HepG2 (cell line): ENCODE data around the gene PDYN. TPM values are rescaled to one million over a fixed set of nuclear protein-coding genes. Genes with fewer than 3 reads are reported as not detected.

Experiments
- ATAC-seq: fragments of 200-7000 bp; cut with Tn5 transposase; 3 replicates; pipeline ENCODE4 v1.9.1; 2020; ENCODE audit warnings: mild to moderate bottlenecking, moderate library complexity
- BruUV-seq: library from RNA; stranded (reverse); fragments of 400-500 nt; replicated peaks from 2 replicates; lab custom pipeline; 2021; lab: Mats Ljungman, UMichigan
- CTCF ChIA-PET: fragments of 300-600 bp; formaldehyde crosslinking; extraction: SDS; loops from one replicate; lab custom pipeline; 2021; ENCODE audit warnings: low total read pairs, inconsistent platforms, low intra/inter-chr PET ratio; lab: Yijun Ruan, JAX
- POLR2A ChIA-PET: fragments of 350-600 bp; sonication (Branson Sonifier 250); formaldehyde crosslinking; loops from one replicate; lab custom pipeline; 2020; ENCODE audit warnings: antibody characterized with exemption, inconsistent platforms; lab: Yijun Ruan, JAX
- DNase-seq: peaks from one replicate; pipeline ENCODE4 v3.0.0-alpha.2; 2015; ENCODE audit warnings: low spot score
- FAIRE-seq: peaks from 3 replicates; lab custom pipeline; 2011; peaks lifted over from hg19 to GRCh38; lab: Jason Lieb, UNC
- H2AFZ ChIP-seq: one replicate; pipeline ENCODE4 v1.6.1; 2011; ENCODE audit warnings: low read length, inconsistent platforms
- H3K27ac ChIP-seq: fragments of 300-600 bp; 3 replicates; pipeline ENCODE4 v1.8.0; 2011; ENCODE audit warnings: mixed run types, mild to moderate bottlenecking, mixed read lengths, low read length, inconsistent platforms; ENCODE audit not compliant: insufficient read depth; ENCODE audit errors: extremely low read length
- H3K27me3 ChIP-seq, 2 experiments: fragments of 200-600 bp in 1 of 2; 2 replicates in 1 of 2; 3 replicates in 1 of 2; pipeline versions ENCODE4 v1.6.0 to v1.8.0; 2011; ENCODE audit warnings: low read length in 2 of 2, mild to moderate bottlenecking in 2 of 2, moderate library complexity in 2 of 2, inconsistent platforms in 1 of 2; ENCODE audit not compliant: insufficient read depth in 2 of 2, control insufficient read depth in 1 of 2
- H3K36me3 ChIP-seq, 2 experiments: fragments of 200-600 bp in 1 of 2; replicated peaks in 1 of 2; 2 replicates in 1 of 2; 3 replicates in 1 of 2; pipeline versions ENCODE4 v1.5.1 to v1.8.0; 2011; ENCODE audit warnings: low read length in 2 of 2, inconsistent platforms in 1 of 2; ENCODE audit not compliant: insufficient read depth in 2 of 2, control insufficient read depth in 1 of 2
- H3K4me1 ChIP-seq: 2 replicates; pipeline ENCODE4 v1.5.1; 2012; ENCODE audit warnings: low read length, inconsistent platforms; ENCODE audit not compliant: insufficient read depth
- H3K4me2 ChIP-seq: 2 replicates; pipeline ENCODE4 v1.6.0; 2011; ENCODE audit warnings: low read depth, low read length, inconsistent platforms
- H3K4me3 ChIP-seq, 3 experiments: fragments of 200-600 bp in 1 of 3; sonication (generic), shearing (Covaris generic) in 1 of 3; replicated peaks in 1 of 3; 2 replicates each; pipeline ENCODE4 v1.5.1; 2011 to 2016; ENCODE audit warnings: low read length in 3 of 3, inconsistent platforms in 2 of 3, low read depth in 2 of 3, mild to moderate bottlenecking in 2 of 3, control low read depth in 1 of 3, mixed read lengths in 1 of 3; ENCODE audit not compliant: insufficient read depth in 1 of 3
- H3K79me2 ChIP-seq: one replicate; pipeline ENCODE4 v1.6.1; 2011; ENCODE audit warnings: low read length, inconsistent platforms; ENCODE audit not compliant: insufficient read depth
- H3K9ac ChIP-seq: 2 replicates; pipeline ENCODE4 v1.6.0; 2011; ENCODE audit warnings: mild to moderate bottlenecking, low read depth, low read length, inconsistent platforms; ENCODE audit not compliant: insufficient read depth
- H3K9me3 ChIP-seq: 2 replicates; pipeline ENCODE4 v1.5.1; 2012; ENCODE audit warnings: mild to moderate bottlenecking, low read length
- H4K20me1 ChIP-seq: 2 replicates; pipeline ENCODE4 v1.6.0; 2011; ENCODE audit warnings: inconsistent platforms, mild to moderate bottlenecking, low read length, moderate library complexity; ENCODE audit not compliant: insufficient read depth
- ADNP ChIP-seq: sonication (generic); formaldehyde crosslinking; IDR thresholded peaks from 2 replicates; pipeline ENCODE4 v1.4.0; 2020; ENCODE audit warnings: missing genetic modification reagents
- ARNT ChIP-seq: fragments of 450-650 bp; IDR thresholded peaks from 2 replicates; pipeline ENCODE4 v1.6.1; 2017
- ATF7 ChIP-seq, 2 experiments: fragments of 450-650 bp in 1 of 2; sonication (generic) in 1 of 2; formaldehyde crosslinking in 1 of 2; IDR thresholded peaks; 2 replicates each; pipeline versions ENCODE4 v1.4.0 to v1.6.1; 2016 to 2020; ENCODE audit warnings: antibody characterized with exemption in 1 of 2, mild to moderate bottlenecking in 1 of 2, missing genetic modification reagents in 1 of 2
- BCL6 ChIP-seq: IDR thresholded peaks from 2 replicates; pipeline ENCODE4 v1.6.1; 2016; ENCODE audit warnings: missing genetic modification reagents, missing compliant biosample characterization
- CEBPB ChIP-seq: IDR thresholded peaks from 2 replicates; pipeline ENCODE4 v1.6.1; 2011; ENCODE audit warnings: low read depth, low read length, improper control_type of control experiment, borderline replicate concordance
- CREB1 ChIP-seq, 2 experiments: fragments of 450-650 bp in 1 of 2; IDR thresholded peaks; 2 replicates each; pipeline ENCODE4 v1.6.1; 2016 to 2017; ENCODE audit warnings: control low read depth in 1 of 2, mild to moderate bottlenecking in 1 of 2, missing compliant biosample characterization in 1 of 2, missing genetic modification characterization in 1 of 2
- MAFG ChIP-seq: sonication (generic); formaldehyde crosslinking; IDR thresholded peaks from 2 replicates; pipeline ENCODE4 v1.5.1; 2020; ENCODE audit warnings: mild to moderate bottlenecking, missing genetic modification reagents
- SMARCE1 ChIP-seq: fragments of 450-650 bp; IDR thresholded peaks from 2 replicates; pipeline ENCODE4 v1.6.1; 2017; ENCODE audit warnings: borderline replicate concordance
- SPEN ChIP-seq: sonication (generic); formaldehyde crosslinking; IDR thresholded peaks from 2 replicates; pipeline ENCODE4 v1.5.1; 2020; ENCODE audit warnings: low read depth, mild to moderate bottlenecking, missing genetic modification reagents
- TCF7L2 ChIP-seq: IDR thresholded peaks from 2 replicates; pipeline ENCODE4 v1.6.1; 2011; ENCODE audit warnings: mild to moderate bottlenecking, low read depth, low read length, moderate library complexity
- TEAD2 ChIP-seq: sonication (generic); formaldehyde crosslinking; IDR thresholded peaks from 2 replicates; pipeline ENCODE4 v1.9.0; 2021; ENCODE audit warnings: missing genetic modification reagents
- ZNF34 ChIP-seq: sonication (generic); formaldehyde crosslinking; IDR thresholded peaks from 2 replicates; pipeline ENCODE4 v1.4.0; 2020; ENCODE audit warnings: mild to moderate bottlenecking, missing genetic modification reagents, borderline replicate concordance
- ZNF792 ChIP-seq: IDR thresholded peaks from 2 replicates; pipeline ENCODE4 v1.6.1; 2016
- WGBS: methylation state at CpG from one replicate; pipeline ENCODE4 v1.1.6; 2017; ENCODE audit warnings: low lambda C conversion rate; 5-methylcytosine and 5-hydroxymethylcytosine counted together
- in situ Hi-C: cut with HindIII; loops from 2 replicates; pipeline ENCODE4 v1.10.0; 2017; ENCODE audit warnings: low pct_unique_long_range_greater_than_20kb; ENCODE audit not compliant: extremely low pct_ligation_motif_present
- intact Hi-C: fragments of 100-400 bp; cut with micrococcal nuclease; formaldehyde crosslinking; loops from one replicate; pipeline ENCODE4 v1.10.0; 2022; ENCODE audit not compliant: unreplicated experiment
- polyA plus RNA-seq, 8 experiments: library from polyadenylated mRNA; depleted of rRNA in 3 of 8; stranded (reverse) in 7 of 8; unstranded in 1 of 8; fragments of >200 nt; fragmentation: Illumina TruSeq in 4 of 8; extraction: Trizol in 4 of 8; gene quantifications; 2 replicates each; pipeline versions ENCODE4 v1.2.1 to v1.2.3, GENCODE V29; 2011 to 2016; ENCODE audit warnings: low read depth in 4 of 8, missing spikeins in 1 of 8, mixed read lengths in 1 of 8; ENCODE audit not compliant: insufficient read depth in 1 of 8
- total RNA-seq, 5 experiments: library from RNA; depleted of rRNA; stranded (reverse); fragments of >200 nt; fragmentation: Illumina TruSeq; extraction: Trizol; gene quantifications; 2 replicates each; pipeline ENCODE4 v1.2.3, GENCODE V29; 2016; ENCODE audit warnings: low read depth in 1 of 5
- TF ChIP-seq, protein P1 (sequence below): sonication (generic); formaldehyde crosslinking; IDR thresholded peaks from 2 replicates; pipeline ENCODE4 v1.9.0; 2022; ENCODE audit warnings: missing genetic modification reagents, mild to moderate bottlenecking, borderline replicate concordance
- TF ChIP-seq, protein P2 (sequence below): sonication (generic); formaldehyde crosslinking; IDR thresholded peaks from 2 replicates; pipeline ENCODE4 v1.8.0; 2023; ENCODE audit warnings: mild to moderate bottlenecking, missing genetic modification reagents
- TF ChIP-seq, protein P3 (sequence below): sonication (generic); formaldehyde crosslinking; IDR thresholded peaks from 2 replicates; pipeline ENCODE4 v1.4.0; 2020; ENCODE audit warnings: mild to moderate bottlenecking, missing genetic modification reagents
- TF ChIP-seq, protein P4 (sequence below): sonication (generic); formaldehyde crosslinking; IDR thresholded peaks from 2 replicates; pipeline ENCODE4 v1.5.0; 2020; ENCODE audit warnings: mild to moderate bottlenecking, missing genetic modification reagents

PDYN gene
- total and polyA plus RNA-seq, 2 of the 13 experiments (the other 11 are each of a cell fraction or from before 2014, with no cell fraction given) = not detected

DNA sequence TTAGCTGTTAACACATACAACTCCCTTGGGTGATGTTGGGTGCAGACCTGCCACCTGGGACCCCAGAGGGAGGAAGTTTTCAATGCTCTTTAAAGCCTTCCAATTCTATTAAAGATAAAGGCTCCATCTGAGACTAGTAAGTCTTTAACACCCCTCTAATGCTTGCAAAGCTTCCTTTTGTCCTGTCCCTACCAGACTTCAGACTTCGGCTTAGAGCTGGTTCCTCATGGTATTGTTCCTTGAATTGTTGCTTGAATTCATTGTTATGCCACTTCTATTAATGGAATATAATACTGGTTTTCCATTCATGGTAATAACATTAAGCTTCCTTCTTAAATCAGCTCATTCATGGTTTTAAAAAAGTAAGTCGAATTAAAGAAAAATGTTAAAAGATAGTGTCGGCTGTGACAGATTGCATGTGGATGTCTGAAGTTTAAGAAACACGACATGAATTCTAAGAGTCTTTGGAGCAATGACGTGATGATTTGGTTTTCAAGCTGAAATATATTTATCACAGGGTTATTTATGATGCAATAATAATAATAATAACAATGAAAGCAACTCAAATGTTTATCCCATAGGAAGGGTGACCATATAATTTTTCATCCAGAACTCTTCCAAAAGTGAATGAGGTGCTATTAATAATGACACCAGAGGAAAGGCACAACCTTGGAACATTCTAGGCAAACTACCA, 21.8 kb downstream of the PDYN start:
- POLR2A ChIA-PET = no interaction called here
- in situ Hi-C loops = no loop called here
- DNase-seq = no peak
- peak; percentile 69 for TF ChIP-seq CREB1 (IDR thresholded peaks at IDR 0.05)
- no peak for TF ChIP-seq CREB1 (CRISPR knock-in tag; IDR thresholded peaks at IDR 0.05)
- TF ChIP-seq MAFG (CRISPR knock-in tag) = no peak
- TF ChIP-seq TCF7L2 = no peak
- no peak for TF ChIP-seq SMARCE1
- peak; percentile 89 for TF ChIP-seq ATF7 (IDR thresholded peaks at IDR 0.05)
- no peak for TF ChIP-seq ATF7 (CRISPR knock-in tag; IDR thresholded peaks at IDR 0.05)
- no peak for TF ChIP-seq SPEN
- TF ChIP-seq ZNF34 (CRISPR knock-in tag) = no peak
- peak; percentile 47; the same call in 1 of the 2 replicates for TF ChIP-seq CEBPB
- TF ChIP-seq, protein P1, sequence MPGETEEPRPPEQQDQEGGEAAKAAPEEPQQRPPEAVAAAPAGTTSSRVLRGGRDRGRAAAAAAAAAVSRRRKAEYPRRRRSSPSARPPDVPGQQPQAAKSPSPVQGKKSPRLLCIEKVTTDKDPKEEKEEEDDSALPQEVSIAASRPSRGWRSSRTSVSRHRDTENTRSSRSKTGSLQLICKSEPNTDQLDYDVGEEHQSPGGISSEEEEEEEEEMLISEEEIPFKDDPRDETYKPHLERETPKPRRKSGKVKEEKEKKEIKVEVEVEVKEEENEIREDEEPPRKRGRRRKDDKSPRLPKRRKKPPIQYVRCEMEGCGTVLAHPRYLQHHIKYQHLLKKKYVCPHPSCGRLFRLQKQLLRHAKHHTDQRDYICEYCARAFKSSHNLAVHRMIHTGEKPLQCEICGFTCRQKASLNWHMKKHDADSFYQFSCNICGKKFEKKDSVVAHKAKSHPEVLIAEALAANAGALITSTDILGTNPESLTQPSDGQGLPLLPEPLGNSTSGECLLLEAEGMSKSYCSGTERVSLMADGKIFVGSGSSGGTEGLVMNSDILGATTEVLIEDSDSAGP (CRISPR knock-in tag) = no peak
- no peak for TF ChIP-seq BCL6 (CRISPR knock-in tag)
- no peak for TF ChIP-seq ADNP (CRISPR knock-in tag)
- TF ChIP-seq TEAD2 = no peak
- TF ChIP-seq ARNT = no peak
- TF ChIP-seq, protein P2, sequence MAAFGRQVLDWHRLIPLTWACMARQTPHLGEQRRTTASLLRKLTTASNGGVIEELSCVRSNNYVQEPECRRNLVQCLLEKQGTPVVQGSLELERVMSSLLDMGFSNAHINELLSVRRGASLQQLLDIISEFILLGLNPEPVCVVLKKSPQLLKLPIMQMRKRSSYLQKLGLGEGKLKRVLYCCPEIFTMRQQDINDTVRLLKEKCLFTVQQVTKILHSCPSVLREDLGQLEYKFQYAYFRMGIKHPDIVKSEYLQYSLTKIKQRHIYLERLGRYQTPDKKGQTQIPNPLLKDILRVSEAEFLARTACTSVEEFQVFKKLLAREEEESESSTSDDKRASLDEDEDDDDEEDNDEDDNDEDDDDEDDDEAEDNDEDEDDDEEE (CRISPR knock-in tag) = no peak
- TF ChIP-seq, protein P3, sequence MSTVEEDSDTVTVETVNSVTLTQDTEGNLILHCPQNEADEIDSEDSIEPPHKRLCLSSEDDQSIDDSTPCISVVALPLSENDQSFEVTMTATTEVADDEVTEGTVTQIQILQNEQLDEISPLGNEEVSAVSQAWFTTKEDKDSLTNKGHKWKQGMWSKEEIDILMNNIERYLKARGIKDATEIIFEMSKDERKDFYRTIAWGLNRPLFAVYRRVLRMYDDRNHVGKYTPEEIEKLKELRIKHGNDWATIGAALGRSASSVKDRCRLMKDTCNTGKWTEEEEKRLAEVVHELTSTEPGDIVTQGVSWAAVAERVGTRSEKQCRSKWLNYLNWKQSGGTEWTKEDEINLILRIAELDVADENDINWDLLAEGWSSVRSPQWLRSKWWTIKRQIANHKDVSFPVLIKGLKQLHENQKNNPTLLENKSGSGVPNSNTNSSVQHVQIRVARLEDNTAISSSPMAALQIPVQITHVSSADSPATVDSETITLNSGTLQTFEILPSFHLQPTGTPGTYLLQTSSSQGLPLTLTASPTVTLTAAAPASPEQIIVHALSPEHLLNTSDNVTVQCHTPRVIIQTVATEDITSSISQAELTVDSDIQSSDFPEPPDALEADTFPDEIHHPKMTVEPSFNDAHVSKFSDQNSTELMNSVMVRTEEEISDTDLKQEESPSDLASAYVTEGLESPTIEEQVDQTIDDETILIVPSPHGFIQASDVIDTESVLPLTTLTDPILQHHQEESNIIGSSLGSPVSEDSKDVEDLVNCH = no peak
- TF ChIP-seq, protein P4, sequence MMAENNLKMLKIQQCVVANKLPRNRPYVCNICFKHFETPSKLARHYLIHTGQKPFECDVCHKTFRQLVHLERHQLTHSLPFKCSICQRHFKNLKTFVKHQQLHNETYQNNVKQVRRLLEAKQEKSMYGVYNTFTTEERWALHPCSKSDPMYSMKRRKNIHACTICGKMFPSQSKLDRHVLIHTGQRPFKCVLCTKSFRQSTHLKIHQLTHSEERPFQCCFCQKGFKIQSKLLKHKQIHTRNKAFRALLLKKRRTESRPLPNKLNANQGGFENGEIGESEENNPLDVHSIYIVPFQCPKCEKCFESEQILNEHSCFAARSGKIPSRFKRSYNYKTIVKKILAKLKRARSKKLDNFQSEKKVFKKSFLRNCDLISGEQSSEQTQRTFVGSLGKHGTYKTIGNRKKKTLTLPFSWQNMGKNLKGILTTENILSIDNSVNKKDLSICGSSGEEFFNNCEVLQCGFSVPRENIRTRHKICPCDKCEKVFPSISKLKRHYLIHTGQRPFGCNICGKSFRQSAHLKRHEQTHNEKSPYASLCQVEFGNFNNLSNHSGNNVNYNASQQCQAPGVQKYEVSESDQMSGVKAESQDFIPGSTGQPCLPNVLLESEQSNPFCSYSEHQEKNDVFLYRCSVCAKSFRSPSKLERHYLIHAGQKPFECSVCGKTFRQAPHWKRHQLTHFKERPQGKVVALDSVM = no peak
- no peak for TF ChIP-seq ZNF792
- TF ChIP-seq, all 625 proteins: peak for 3
- WGBS = 23% methylated on average over 5 of the region's 5 CpGs
- no peak overlapping the region for H3K27ac ChIP-seq
- intact Hi-C loops = no loop called here
- H4K20me1 ChIP-seq = no peaks in the 10 kb centered on the region
- no peaks in the 10 kb centered on the region for H3K36me3 ChIP-seq
- BruUV-seq = no TSS peak
- no peak overlapping the region for H3K4me3 ChIP-seq
- H3K9ac ChIP-seq = no peak overlapping the region
- H3K79me2 ChIP-seq = no peaks in the 10 kb centered on the region
- H3K27me3 ChIP-seq = peaks cover 6 to 41% of the 10 kb centered on the region in 2 experiments; a peak in 3 of 5 replicates
- FAIRE-seq = no peak
- no peak for ATAC-seq
- H3K4me1 ChIP-seq = no peaks in the 10 kb centered on the region
- CTCF ChIA-PET = no interaction called here
- no peak overlapping the region for H2AFZ ChIP-seq
- H3K4me2 ChIP-seq = no peak overlapping the region
- no peaks in the 10 kb centered on the region for H3K9me3 ChIP-seq
